Measurements from ENCODE around the gene B3GNT2.
"Not testable (repeated sequence)": the region's sequence is repeated elsewhere in the genome, so short reads cannot be mapped to it uniquely, and the experiment has no call there.

B3GNT2 gene

DNA sequence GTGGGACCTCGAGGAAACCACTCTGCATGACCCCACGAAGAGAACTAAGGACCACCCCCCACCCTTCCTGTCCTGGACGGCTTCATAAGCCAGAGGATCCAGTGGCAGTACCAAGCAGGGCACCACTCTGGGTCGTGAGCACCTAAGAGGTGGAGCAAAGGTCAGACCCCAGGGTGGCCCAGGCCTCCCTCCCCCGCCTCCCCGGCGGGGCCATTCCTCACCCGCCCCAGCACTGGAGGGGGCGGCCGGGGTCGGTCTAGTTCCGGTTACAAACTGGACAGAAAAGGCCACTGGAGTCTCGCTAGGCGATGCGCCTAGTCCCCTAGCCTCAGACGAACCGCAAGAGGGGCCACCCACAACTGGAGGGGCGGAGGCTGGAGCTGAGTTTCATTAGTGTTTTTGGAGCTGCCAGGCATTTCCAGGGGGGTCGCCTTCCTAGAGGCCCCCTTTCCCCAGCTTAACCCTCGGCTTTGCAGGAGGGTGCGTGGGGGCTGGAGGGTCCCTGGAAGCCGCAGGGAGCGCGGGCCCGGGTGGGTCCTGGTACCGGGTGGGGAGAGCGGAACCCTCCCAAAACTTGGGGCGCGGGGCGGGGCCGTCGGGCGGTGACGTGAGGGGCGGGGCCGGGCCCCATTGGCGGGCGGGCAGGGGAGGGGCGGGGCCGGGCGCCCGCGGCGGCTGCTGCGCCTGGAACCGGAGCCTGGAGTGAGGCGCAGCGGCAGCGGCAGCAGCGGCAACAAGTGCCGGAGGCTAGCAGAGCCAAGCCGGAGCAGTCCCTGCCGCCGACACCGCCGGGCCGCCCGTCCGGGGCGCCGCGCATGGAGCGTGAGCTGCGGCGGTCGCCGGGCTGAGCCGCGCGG is at the start of gene B3GNT2:
Gene B3GNT2 (plus strand): TSS at position 695 of the 857 bp plus-strand sequence. CDS start 26,106 bp downstream, outside the sequence.
- peak; percentile 16 for DNase-seq

DNA sequence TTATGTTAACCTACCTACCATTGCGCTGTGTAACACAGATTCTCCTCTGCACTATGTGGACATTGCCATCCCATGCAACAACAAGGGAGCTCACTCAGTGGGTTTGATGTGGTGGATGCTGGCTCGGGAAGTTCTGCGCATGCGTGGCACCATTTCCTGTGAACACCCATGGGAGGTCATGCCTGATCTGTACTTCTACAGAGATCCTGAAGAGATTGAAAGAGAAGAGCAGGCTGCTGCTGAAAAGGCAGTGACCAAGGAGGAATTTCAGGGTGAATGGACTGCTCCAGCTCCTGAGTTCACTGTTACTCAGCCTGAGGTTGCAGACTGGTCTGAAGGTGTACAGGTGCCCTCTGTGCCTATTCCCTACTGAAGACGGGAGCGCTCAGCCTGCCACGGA is 49.1 kb upstream of the B3GNT2 start:
- not testable (repeated sequence) for DNase-seq

DNA sequence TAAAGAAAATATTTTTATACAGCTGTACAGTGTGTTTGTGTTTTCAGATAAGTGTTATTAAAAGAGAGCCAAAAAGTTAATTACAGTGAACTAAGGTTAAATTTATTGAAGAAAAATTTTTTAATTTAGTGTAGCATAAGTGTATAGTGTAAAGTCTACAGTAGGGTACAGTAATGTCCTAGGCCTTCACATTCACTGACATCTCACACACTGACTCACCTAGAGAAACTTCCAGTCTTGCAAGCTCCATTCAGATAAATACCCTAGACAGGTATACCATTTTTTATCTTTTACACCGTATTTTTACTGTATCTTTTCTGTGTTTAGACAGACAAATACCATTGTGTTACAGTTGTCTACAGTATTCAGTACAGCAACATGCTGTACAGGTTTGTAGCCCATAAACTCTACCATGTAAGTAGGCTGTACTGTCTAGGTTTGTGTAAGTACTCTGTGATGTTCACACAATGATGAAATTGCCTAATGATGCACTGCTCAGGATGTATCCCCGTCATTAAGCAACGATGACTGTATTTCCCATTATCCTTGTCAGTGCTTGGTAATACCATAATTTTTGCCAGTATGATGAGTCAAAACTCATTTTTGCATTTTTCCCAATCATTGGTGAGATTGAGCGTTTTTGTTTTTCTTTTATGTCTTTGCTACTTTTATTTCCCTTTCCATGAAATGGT is 48.2 kb upstream of the B3GNT2 start:
- no peak for DNase-seq

DNA sequence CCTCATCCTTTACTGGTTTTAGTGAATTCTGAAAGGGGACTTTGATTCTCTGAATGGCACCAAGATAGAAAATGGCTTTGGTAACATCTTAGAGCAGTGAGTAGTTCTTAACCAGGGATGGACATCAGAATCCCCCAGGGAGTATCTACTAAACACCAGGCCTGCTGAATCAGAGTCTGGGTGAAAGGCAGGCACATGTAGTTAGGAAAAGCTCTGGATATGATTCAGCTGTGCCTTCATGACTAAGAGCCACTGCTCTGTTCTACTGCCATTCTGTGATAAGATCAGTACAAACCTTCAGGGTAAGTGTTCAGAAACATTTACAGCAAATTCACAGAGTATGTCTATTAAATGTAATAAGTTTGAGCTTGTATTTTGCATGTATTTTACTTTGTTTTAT is 46.2 kb upstream of the B3GNT2 start:
- no peak for DNase-seq

GRCh38 chr2:62150597-62151305 is 45.2 kb upstream of the B3GNT2 start:
- no peak for DNase-seq

GRCh38 chr2:62151306-62151638 is 44.6 kb upstream of the B3GNT2 start:
- DNase-seq = no peak

DNA sequence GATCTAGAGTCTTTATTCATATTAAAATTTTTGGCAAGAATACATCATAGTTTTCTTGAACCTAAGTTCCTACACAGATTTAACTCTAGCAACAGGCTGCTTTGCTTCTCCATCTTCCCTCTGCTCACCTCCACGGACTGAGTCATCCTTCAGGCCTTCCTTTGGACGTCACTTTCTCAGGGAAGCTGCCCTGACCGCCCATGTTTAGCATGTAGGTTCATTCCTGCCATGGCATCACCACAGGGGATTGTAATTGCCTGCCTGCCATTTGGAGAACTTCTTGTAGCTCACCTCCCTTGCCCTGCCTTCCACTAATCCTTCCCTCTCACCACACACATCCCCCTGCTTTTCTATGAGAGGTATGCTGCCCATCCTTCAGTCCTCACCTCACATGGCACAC is 43.9 kb upstream of the B3GNT2 start:
- no peak for DNase-seq

DNA sequence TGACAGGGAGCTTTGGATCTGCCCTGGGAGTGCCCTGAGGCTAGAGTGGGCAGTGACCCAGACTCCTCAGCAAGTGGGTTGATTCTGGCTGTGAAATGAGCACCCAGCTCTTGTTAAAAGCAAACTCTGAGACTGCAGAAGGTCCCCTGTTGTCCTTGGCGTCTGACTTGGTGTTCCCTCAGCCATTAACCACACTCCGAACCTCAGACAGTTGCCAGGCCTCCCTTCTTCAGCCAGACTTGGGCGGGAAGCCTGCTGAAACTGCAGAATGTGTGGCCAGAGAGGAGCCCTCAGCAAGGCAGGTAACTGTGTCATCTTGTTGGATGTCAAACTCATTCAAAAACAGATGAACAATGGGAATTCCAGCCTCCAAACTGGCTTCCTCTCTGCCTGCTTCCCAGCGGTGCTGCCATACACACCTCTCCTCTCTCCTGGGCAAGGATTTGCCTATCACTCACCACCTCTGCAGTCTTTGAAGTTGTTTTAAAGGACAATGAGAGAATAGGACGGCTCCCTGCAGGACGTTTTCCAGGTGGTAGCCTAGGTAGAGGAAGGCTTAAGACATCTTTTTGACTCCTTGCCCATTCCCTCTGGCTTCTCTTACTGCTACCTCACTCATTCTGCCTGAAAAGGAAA is 38.9 kb upstream of the B3GNT2 start:
- DNase-seq = no peak

- DNase-seq = no peak
These were observed 37.3 kb upstream of the B3GNT2 start for GRCh38 chr2:62158444-62159121.

DNA sequence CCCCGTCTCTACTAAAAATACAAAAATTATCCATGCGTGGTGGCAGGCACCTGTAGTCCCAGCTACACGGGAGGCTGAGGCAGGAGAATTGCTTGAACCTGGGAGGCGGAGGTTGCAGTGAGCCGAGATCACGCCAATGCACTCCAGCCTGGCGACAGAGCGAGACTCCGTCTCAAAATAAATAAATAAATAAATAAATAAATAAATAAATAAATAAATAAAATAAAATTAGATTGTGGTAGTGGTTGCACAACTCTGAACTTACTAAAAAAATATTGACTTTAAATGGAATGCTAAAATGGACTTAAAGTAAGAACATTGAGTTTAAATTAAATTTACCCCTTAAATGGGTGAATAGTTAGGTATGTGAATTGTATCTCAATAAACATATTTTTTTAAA is 35.2 kb upstream of the B3GNT2 start:
- not testable (repeated sequence) for DNase-seq

GRCh38 chr2:62163106-62163831 is 32.6 kb upstream of the B3GNT2 start:
- DNase-seq = no peak

GRCh38 chr2:62163834-62164233 is 32.1 kb upstream of the B3GNT2 start:
- DNase-seq = no peak

DNA sequence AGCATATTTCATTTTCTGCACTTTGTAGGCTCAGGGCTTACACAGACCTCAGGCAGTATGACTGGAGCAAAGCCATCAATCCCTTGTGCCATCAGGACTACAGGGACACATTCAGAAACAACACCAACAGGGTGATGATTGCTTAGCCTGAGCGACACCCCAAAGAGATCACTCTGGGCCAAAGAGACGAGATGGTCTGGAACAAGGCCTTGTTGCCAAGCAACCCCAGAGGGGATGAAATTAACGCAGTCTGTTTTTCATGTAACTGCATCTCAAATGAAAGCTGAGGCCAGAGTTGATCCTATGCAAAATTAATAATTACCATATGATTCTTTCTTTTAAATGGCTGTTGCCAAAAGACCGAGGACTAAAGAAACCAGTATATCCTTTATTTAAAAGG is 20.2 kb upstream of the B3GNT2 start:
- DNase-seq = no peak

DNA sequence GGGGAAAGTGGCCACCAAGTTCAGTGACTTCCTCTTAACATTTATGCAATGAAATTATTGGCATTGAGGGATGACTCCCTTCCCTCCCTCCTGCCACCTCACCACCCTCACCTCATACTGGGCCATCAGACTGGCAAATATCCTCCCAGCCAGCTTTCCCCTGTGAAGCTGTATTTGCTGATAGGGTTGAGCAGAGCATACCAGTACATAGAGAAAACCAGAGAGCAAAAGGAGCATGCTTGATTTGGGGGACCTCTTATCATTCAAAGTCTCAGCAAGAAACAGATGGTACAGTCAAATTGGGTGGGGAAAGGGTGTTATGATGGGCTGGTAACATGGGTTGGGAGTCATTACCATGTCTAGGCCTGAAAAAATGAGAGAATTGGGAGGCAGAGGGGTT is 19.1 kb upstream of the B3GNT2 start:
- no peak for DNase-seq

- no peak for DNase-seq
These were observed 18.4 kb upstream of the B3GNT2 start for GRCh38 chr2:62177392-62178049.

DNA sequence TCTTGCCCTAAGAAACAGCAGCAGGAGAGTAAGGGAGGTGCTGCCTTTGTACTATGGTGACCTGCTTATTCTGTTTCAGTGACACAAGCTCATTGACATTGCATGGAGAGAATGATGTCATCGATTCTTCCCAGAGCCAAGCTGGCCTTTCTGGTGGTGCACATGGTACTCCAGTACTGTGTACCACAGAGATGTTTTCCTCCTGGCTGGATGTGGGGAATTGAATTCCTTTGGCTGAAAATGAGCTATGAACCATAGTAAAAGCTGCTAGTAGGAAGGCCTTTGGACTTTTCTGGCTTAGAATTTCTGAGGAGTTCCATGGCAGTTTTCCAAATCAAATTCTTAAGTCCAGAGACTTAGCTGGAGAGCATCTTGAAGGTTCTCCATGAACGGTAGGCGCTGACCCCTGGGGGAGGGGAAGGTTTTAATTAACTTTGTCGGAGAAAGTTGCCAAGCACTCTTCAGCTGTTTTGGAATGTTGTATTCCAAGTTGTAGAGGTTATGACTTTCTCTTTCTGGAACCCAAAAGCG is 17.1 kb upstream of the B3GNT2 start:
- no peak for DNase-seq

DNA sequence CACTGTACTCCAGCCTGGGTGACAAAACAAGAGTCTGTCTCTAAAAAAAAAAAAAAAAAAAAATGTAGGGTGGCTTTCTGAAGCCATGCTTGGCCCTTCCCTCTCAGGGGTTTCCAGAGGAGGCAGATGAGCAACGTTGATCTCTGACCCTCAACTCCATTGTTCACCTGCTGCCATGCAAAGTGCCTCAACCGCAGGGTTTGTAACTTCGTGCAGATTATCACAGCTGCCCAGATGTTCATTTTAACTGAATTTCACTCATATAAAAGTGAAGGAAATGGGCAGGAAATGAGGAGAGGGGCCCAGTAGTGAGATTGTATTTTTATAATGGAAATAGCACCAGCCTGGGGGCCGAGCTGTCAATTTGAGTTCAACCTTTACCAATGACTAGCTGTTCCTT is 14.9 kb upstream of the B3GNT2 start:
- no peak for DNase-seq

DNA sequence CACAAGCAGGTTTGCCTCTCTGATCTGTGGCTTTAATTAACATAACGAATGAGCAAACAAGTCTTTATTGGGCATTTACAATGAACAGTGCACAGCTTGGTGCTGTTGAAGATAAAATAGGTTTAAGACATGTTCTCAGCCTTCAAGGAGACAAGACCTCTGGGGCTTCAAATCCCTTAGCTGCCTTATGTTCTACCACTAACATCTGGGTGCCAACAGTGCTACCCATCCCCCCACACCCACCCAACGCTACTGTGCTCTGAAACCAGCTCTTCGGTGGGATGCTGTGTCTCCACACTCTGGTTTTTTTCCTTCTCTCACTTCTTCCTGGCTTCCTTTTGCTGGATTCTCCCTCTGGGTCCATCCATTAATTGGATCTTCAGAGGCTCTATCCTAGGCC is 14.1 kb upstream of the B3GNT2 start:
- no peak for DNase-seq

GRCh38 chr2:62184512-62185230 is 11.2 kb upstream of the B3GNT2 start:
- DNase-seq = no peak

DNA sequence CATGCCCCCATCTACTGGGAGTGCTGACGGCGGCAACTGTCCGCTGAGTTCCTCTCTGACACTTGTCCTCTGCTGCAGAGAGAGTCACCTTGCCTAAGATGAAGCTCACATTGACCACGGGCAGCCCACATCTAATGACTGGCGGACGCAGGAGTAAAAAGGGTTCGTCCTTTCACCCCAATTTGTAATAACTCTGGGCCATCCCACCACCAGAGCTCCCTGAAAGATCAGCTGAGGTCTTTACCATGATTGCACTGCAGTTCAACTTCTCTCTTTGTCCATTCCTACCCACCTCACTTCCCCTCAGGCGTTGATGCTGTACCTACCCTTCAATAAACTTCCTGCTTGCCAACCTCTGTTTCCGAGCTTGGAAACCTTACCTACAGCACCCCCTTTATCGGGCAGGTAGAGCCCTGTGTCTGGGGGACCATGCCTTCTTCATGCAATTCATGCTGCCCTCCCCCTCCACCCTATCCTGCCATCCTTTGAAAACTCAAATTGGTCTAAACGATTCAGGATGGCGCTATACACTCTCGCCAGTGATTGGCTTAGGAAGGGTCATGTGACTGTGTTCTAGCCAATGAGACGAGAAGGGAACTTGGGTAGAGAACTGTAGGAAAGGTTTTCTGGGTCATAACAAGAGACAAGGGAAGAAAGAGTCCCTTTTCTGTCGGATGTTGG is 10.3 kb upstream of the B3GNT2 start:
- DNase-seq = no peak
